Stimulated activated memory B cell treated with anti-CD40 and anti-IgM and Interleukin-4, amounts not matched to agents 10 μg/mL and 1 μg/mL and 100 μg/mL, for 72 hours (primary cell): ENCODE measurements around the gene KBTBD6.
A peak's percentile ranks its signal among the peaks of the same experiment; 100 is the strongest.
"Not testable (repeated sequence)": the region's sequence is repeated elsewhere in the genome, so short reads cannot be mapped to it uniquely, and the experiment has no call there.

Source experiments
- ATAC-seq: fragments of 150-1000 bp; cut with Tn5 transposase; 2 replicates; pipeline ENCODE4 v1.10.0; 2021
- H3K27ac Mint-ChIP-seq: one replicate; pipeline ENCODE4 v1.8.0; 2022; ENCODE audit warnings: mild to moderate bottlenecking, mixed read lengths
- H3K27me3 Mint-ChIP-seq: one replicate; pipeline ENCODE4 v1.8.0; 2022; ENCODE audit warnings: mixed read lengths
- H3K36me3 Mint-ChIP-seq: one replicate; pipeline ENCODE4 v1.8.0; 2022; ENCODE audit warnings: mixed read lengths
- H3K4me1 Mint-ChIP-seq: one replicate; pipeline ENCODE4 v1.8.0; 2022; ENCODE audit warnings: mixed read lengths
- H3K4me3 Mint-ChIP-seq: one replicate; pipeline ENCODE4 v1.8.0; 2022; ENCODE audit warnings: mild to moderate bottlenecking, moderate library complexity, mixed read lengths
- H3K9me3 Mint-ChIP-seq: one replicate; pipeline ENCODE4 v1.8.0; 2022; ENCODE audit warnings: mixed read lengths

Gene KBTBD6

GRCh38 chr13:41145136-41145908 is 12.7 kb upstream of the KBTBD6 start:
- ATAC-seq: no peak
- no peak overlapping the region for H3K27ac Mint-ChIP-seq
- H3K36me3 Mint-ChIP-seq: peaks cover 41% of the 10 kb centered on the region
- H3K4me1 Mint-ChIP-seq: no peaks in the 10 kb centered on the region
- no peaks in the 10 kb centered on the region for H3K27me3 Mint-ChIP-seq
- peaks cover 19% of the 10 kb centered on the region for H3K9me3 Mint-ChIP-seq
- no peak overlapping the region for H3K4me3 Mint-ChIP-seq

- H3K4me1 Mint-ChIP-seq: peaks cover 5% of the 10 kb centered on the region
- no peak overlapping the region for H3K4me3 Mint-ChIP-seq
- peaks cover 34% of the 10 kb centered on the region for H3K36me3 Mint-ChIP-seq
- peaks cover 13% of the 10 kb centered on the region for H3K9me3 Mint-ChIP-seq
- no peak overlapping the region for H3K27ac Mint-ChIP-seq
- H3K27me3 Mint-ChIP-seq: no peaks in the 10 kb centered on the region
- ATAC-seq: no peak
These were observed 12.0 kb upstream of the KBTBD6 start for GRCh38 chr13:41144576-41144975.

- Mint-ChIP-seq H3K27me3 (no peaks in the 10 kb centered on the region), H3K27ac (no peak overlapping the region), H3K36me3 (no peaks in the 10 kb centered on the region), H3K4me3 (no peak overlapping the region), H3K9me3 (no peaks in the 10 kb centered on the region), H3K4me1 (peaks cover 10% of the 10 kb centered on the region)
- no peak for ATAC-seq
These were observed 6.8 kb upstream of the KBTBD6 start for GRCh38 chr13:41139296-41139966.

GRCh38 chr13:41137951-41138350 is 5.3 kb upstream of the KBTBD6 start:
- H3K27me3 Mint-ChIP-seq: no peaks in the 10 kb centered on the region

GRCh38 chr13:41137241-41137640 is 4.6 kb upstream of the KBTBD6 start:
- Mint-ChIP-seq H3K9me3 (peaks cover 3% of the 10 kb centered on the region), H3K4me1 (peaks cover 23% of the 10 kb centered on the region), H3K36me3 (no peaks in the 10 kb centered on the region), H3K4me3 (no peak overlapping the region), H3K27me3 (no peaks in the 10 kb centered on the region), H3K27ac (no peak overlapping the region)
- no peak for ATAC-seq

More at GRCh38 chr13:41137951-41138350, 5.3 kb upstream of the KBTBD6 start:
- H3K4me3 Mint-ChIP-seq: no peak overlapping the region
- H3K4me1 Mint-ChIP-seq: peaks cover 23% of the 10 kb centered on the region
- ATAC-seq: no peak
- no peaks in the 10 kb centered on the region for H3K36me3 Mint-ChIP-seq
- no peak overlapping the region for H3K27ac Mint-ChIP-seq
- peaks cover 3% of the 10 kb centered on the region for H3K9me3 Mint-ChIP-seq

GRCh38 chr13:41136396-41137031 is 3.9 kb upstream of the KBTBD6 start:
- Mint-ChIP-seq H3K27ac (no peak overlapping the region), H3K4me1 (peaks cover 29% of the 10 kb centered on the region), H3K9me3 (peaks cover 3% of the 10 kb centered on the region), H3K27me3 (no peaks in the 10 kb centered on the region), H3K4me3 (no peak overlapping the region), H3K36me3 (no peaks in the 10 kb centered on the region)
- ATAC-seq: no peak

GRCh38 chr13:41133951-41134350 is 1.3 kb upstream of the KBTBD6 start:
- Mint-ChIP-seq H3K4me3 (peak overlapping the region; percentile 84), H3K27ac (peak overlapping the region; percentile 73), H3K9me3 (peaks cover 3% of the 10 kb centered on the region), H3K36me3 (no peaks in the 10 kb centered on the region), H3K27me3 (no peaks in the 10 kb centered on the region), H3K4me1 (peaks cover 36% of the 10 kb centered on the region)
- ATAC-seq: no peak

- Mint-ChIP-seq H3K4me3 (peak overlapping the region; percentile 84), H3K27ac (peak overlapping the region; percentile 73), H3K4me1 (peaks cover 33% of the 10 kb centered on the region)
- H3K27me3 Mint-ChIP-seq, H3K9me3 Mint-ChIP-seq, H3K36me3 Mint-ChIP-seq: not testable (repeated sequence)
- ATAC-seq: peak; percentile 46
These were observed 716 bp downstream of the KBTBD6 start for GRCh38 chr13:41131660-41132511.

- H3K9me3 Mint-ChIP-seq, H3K36me3 Mint-ChIP-seq, ATAC-seq, H3K27me3 Mint-ChIP-seq: not testable (repeated sequence)
- Mint-ChIP-seq H3K27ac (peak overlapping the region; percentile 73), H3K4me3 (peak overlapping the region; percentile 41), H3K4me1 (peaks cover 33% of the 10 kb centered on the region)
These were observed 1.4 kb downstream of the KBTBD6 start for GRCh38 chr13:41131189-41131588.

GRCh38 chr13:41130356-41130755 is 2.2 kb downstream of the KBTBD6 start:
- Mint-ChIP-seq H3K27me3 (no peaks in the 10 kb centered on the region), H3K4me3 (peak overlapping the region; percentile 41), H3K36me3 (peaks cover 11% of the 10 kb centered on the region), H3K9me3 (peaks cover 6% of the 10 kb centered on the region), H3K27ac (peak overlapping the region; percentile 73), H3K4me1 (peaks cover 33% of the 10 kb centered on the region)
- ATAC-seq: no peak

- ATAC-seq: no peak
- H3K27ac Mint-ChIP-seq: no peak overlapping the region
- peaks cover 3% of the 10 kb centered on the region for H3K9me3 Mint-ChIP-seq
- H3K27me3 Mint-ChIP-seq: no peaks in the 10 kb centered on the region
- H3K36me3 Mint-ChIP-seq: peaks cover 17% of the 10 kb centered on the region
- H3K4me1 Mint-ChIP-seq: peaks cover 21% of the 10 kb centered on the region
- H3K4me3 Mint-ChIP-seq: no peak overlapping the region
These were observed 4.9 kb downstream of the KBTBD6 start for GRCh38 chr13:41127701-41128100.

GRCh38 chr13:41122838-41123237 is 9.8 kb downstream of the KBTBD6 start:
- no peak for ATAC-seq
- H3K9me3 Mint-ChIP-seq: peaks cover 3% of the 10 kb centered on the region
- H3K4me3 Mint-ChIP-seq: no peak overlapping the region

GRCh38 chr13:41117869-41118268 is 14.7 kb downstream of the KBTBD6 start:
- no peak overlapping the region for H3K27ac Mint-ChIP-seq
- H3K4me1 Mint-ChIP-seq: no peaks in the 10 kb centered on the region
- no peaks in the 10 kb centered on the region for H3K9me3 Mint-ChIP-seq
- no peak overlapping the region for H3K4me3 Mint-ChIP-seq
- H3K36me3 Mint-ChIP-seq: no peaks in the 10 kb centered on the region
- ATAC-seq: no peak
- no peaks in the 10 kb centered on the region for H3K27me3 Mint-ChIP-seq

More at GRCh38 chr13:41122838-41123237, 9.8 kb downstream of the KBTBD6 start:
- H3K4me1 Mint-ChIP-seq: no peaks in the 10 kb centered on the region
- H3K27me3 Mint-ChIP-seq: no peaks in the 10 kb centered on the region
- peaks cover 17% of the 10 kb centered on the region for H3K36me3 Mint-ChIP-seq
- no peak overlapping the region for H3K27ac Mint-ChIP-seq

- ATAC-seq: no peak
- Mint-ChIP-seq H3K36me3 (no peaks in the 10 kb centered on the region), H3K9me3 (no peaks in the 10 kb centered on the region), H3K4me1 (no peaks in the 10 kb centered on the region), H3K27ac (no peak overlapping the region), H3K4me3 (no peak overlapping the region), H3K27me3 (no peaks in the 10 kb centered on the region)
These were observed 21.1 kb downstream of the KBTBD6 start for GRCh38 chr13:41111454-41111853.

GRCh38 chr13:41107584-41108014 is 25.0 kb downstream of the KBTBD6 start:
- Mint-ChIP-seq H3K9me3 (no peaks in the 10 kb centered on the region), H3K36me3 (no peaks in the 10 kb centered on the region), H3K4me1 (no peaks in the 10 kb centered on the region), H3K4me3 (no peak overlapping the region), H3K27me3 (no peaks in the 10 kb centered on the region), H3K27ac (no peak overlapping the region)
- ATAC-seq: no peak
